ENCODE results near the gene LAMA1.
"Not testable (repeated sequence)": the region's sequence is repeated elsewhere in the genome, so short reads cannot be mapped to it uniquely, and the experiment has no call there.

The LAMA1 gene

DNA sequence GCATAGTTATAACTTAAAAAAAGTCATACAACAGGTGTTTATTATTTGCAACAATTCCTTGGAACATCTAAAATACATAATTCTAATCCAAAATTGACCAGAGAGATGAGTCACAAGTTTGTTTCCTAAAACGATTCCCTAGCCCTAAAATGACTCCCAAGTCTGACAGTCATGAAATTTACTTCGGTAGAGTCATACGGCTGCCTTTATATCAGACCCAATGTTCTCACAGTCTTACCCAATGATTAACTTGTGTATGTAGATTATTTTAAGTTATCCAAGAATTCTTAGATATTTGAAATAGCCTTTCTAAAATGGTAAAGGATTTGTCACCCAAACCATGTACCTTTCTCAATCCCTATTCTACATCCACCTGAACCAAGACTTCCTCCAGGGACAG lies 174.9 kb downstream of the LAMA1 start:
- H3K4me3 ChIP-seq = no peak overlapping the region
- DNase-seq (ENCODE audit: low read depth, low spot score) = no peak
- no peaks in the 10 kb centered on the region for H3K36me3 ChIP-seq (ENCODE audit: insufficient read depth, low read length)
- H3K27ac ChIP-seq = no peak overlapping the region
- H3K9me3 ChIP-seq (ENCODE audit: low read depth, low read length) = no peaks in the 10 kb centered on the region
- TF ChIP-seq POLR2AphosphoS5 (IDR thresholded peaks at IDR 0.05; ENCODE audit: borderline replicate concordance, low read depth, low read length) = no peak
- no peak for TF ChIP-seq FOXP2 (optimal IDR thresholded peaks at IDR 0.05; ENCODE audit: control extremely low read depth, extremely low read length, insufficient read depth)
- no peak for TF ChIP-seq EZH2 (IDR thresholded peaks at IDR 0.05)
- no peak overlapping the region for H3K9ac ChIP-seq (ENCODE audit: insufficient read length)

DNA sequence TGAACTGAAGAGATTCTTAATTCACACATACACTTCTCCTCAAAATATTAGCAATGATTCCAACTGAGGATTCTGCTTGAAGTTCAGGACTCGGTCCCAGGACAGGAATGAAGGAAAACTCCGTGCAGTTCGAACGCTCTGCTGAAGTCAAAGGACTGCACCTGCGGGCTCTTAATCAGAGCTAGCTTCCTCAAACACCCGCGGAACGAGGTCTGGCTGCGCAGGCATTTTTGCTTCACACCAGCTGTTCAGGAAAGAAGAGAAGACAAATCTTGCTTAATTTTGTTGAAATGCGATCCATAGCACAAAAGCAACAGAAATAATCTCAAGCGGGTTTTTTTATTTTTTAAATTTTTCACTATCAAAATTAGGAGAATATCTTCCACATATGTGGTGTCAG lies 175.6 kb downstream of the LAMA1 start:
- TF ChIP-seq EZH2 (IDR thresholded peaks at IDR 0.05) = no peak
- TF ChIP-seq FOXP2 (optimal IDR thresholded peaks at IDR 0.05; ENCODE audit: control extremely low read depth, extremely low read length, insufficient read depth) = no peak
- no peak for TF ChIP-seq POLR2AphosphoS5 (IDR thresholded peaks at IDR 0.05; ENCODE audit: borderline replicate concordance, low read depth, low read length)
- H3K9me3 ChIP-seq (ENCODE audit: low read depth, low read length) = no peaks in the 10 kb centered on the region
- no peak for DNase-seq (ENCODE audit: low read depth, low spot score)
- no peak overlapping the region for H3K9ac ChIP-seq (ENCODE audit: insufficient read length)
- H3K36me3 ChIP-seq (ENCODE audit: insufficient read depth, low read length) = no peaks in the 10 kb centered on the region
- no peak overlapping the region for H3K27ac ChIP-seq
- H3K4me3 ChIP-seq = no peak overlapping the region

- H3K9ac ChIP-seq (ENCODE audit: insufficient read length) = no peak overlapping the region
- DNase-seq (ENCODE audit: low read depth, low spot score) = no peak
- H3K27ac ChIP-seq = no peak overlapping the region
- no peaks in the 10 kb centered on the region for H3K36me3 ChIP-seq (ENCODE audit: insufficient read depth, low read length)
- TF ChIP-seq FOXP2 (optimal IDR thresholded peaks at IDR 0.05; ENCODE audit: control extremely low read depth, extremely low read length, insufficient read depth) (no peak), POLR2AphosphoS5 (IDR thresholded peaks at IDR 0.05; ENCODE audit: borderline replicate concordance, low read depth, low read length) (no peak), EZH2 (IDR thresholded peaks at IDR 0.05) (no peak)
- no peaks in the 10 kb centered on the region for H3K9me3 ChIP-seq (ENCODE audit: low read depth, low read length)
- no peak overlapping the region for H3K4me3 ChIP-seq
Measured at GRCh38 chr18:6940451-6940850, 177.1 kb downstream of the LAMA1 start.

DNA sequence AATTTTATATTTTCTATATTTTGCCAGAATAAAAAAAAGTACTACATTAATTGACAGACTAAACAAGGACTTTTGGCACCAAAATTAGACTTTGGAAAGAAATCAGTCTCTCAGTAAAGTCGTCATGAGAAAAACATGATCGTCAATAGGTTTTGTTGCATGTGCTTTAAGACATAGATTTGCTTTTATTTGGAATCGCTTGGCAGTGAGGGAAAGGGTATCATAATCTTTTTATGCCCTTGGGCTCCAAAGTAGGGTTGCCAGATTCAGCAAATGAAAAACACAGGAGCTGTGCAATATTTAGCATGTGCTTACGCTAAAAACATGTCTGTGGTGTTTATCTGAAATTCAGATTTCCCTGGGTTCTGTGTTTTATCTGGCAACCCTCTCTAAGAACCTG lies 177.6 kb downstream of the LAMA1 start:
- Histone ChIP-seq H3K9me3 (ENCODE audit: low read depth, low read length) (no peaks in the 10 kb centered on the region), H3K9ac (ENCODE audit: insufficient read length) (no peak overlapping the region), H3K4me3 (no peak overlapping the region), H3K36me3 (ENCODE audit: insufficient read depth, low read length) (no peaks in the 10 kb centered on the region), H3K27ac (no peak overlapping the region)
- no peak for DNase-seq (ENCODE audit: low read depth, low spot score)
- TF ChIP-seq EZH2 (IDR thresholded peaks at IDR 0.05) (no peak), FOXP2 (optimal IDR thresholded peaks at IDR 0.05; ENCODE audit: control extremely low read depth, extremely low read length, insufficient read depth) (no peak), POLR2AphosphoS5 (IDR thresholded peaks at IDR 0.05; ENCODE audit: borderline replicate concordance, low read depth, low read length) (no peak)

DNA sequence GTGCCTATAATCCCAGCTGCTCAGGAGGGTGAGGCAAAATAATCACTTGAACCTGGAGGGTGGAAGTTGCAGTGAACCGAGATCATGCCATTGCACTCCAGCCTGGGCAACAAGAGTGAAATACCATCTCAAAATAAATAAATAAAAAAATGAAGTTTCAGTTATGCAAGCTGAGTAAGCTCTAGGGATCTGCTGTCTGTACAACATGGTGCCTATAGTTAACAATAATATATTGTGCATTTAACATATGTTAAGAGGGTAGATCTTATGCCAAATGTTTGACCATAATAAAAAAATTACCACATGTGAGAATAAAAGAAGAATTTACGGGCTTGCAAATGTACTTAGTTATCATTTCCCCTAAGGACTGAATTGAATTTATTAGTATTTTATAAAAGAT lies 179.2 kb downstream of the LAMA1 start:
- not testable (repeated sequence) for H3K36me3 ChIP-seq (ENCODE audit: insufficient read depth, low read length); H3K9me3 ChIP-seq (ENCODE audit: low read depth, low read length); H3K27ac ChIP-seq; H3K9ac ChIP-seq (ENCODE audit: insufficient read length); DNase-seq (ENCODE audit: low read depth, low spot score); H3K4me3 ChIP-seq

GRCh38 chr18:6938003-6938402 lies 179.6 kb downstream of the LAMA1 start:
- no peak for TF ChIP-seq POLR2AphosphoS5 (IDR thresholded peaks at IDR 0.05; ENCODE audit: borderline replicate concordance, low read depth, low read length)
- no peak for TF ChIP-seq FOXP2 (optimal IDR thresholded peaks at IDR 0.05; ENCODE audit: control extremely low read depth, extremely low read length, insufficient read depth)
- no peak for TF ChIP-seq EZH2 (IDR thresholded peaks at IDR 0.05)

DNA sequence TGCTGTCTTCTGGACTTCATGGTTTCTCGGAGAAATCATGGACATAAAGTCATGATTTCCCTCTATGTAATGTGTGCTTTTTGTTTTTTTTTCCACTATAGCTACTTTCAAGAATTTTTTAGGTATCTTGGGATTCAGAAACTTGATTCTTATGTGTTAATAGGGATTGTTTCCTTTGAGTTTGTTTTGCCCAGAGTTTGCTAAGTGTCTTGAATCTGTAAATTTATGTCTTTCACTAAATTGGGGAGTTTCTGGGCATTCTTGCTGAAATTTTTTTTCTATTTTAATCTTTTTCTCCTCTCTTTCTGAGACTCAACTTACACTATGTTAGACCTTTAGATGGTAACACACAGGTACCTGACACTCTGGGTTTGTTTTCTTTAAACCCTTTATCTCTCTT lies 182.7 kb downstream of the LAMA1 start:
- no peak for DNase-seq (ENCODE audit: low read depth, low spot score)
- H3K36me3 ChIP-seq (ENCODE audit: insufficient read depth, low read length) = no peaks in the 10 kb centered on the region
- H3K9me3 ChIP-seq (ENCODE audit: low read depth, low read length) = no peaks in the 10 kb centered on the region
- no peak overlapping the region for H3K27ac ChIP-seq
- H3K4me3 ChIP-seq = no peak overlapping the region
- TF ChIP-seq POLR2AphosphoS5 (IDR thresholded peaks at IDR 0.05; ENCODE audit: borderline replicate concordance, low read depth, low read length) = no peak
- H3K9ac ChIP-seq (ENCODE audit: insufficient read length) = no peak overlapping the region

More at GRCh38 chr18:6938003-6938402, 179.6 kb downstream of the LAMA1 start:
- Histone ChIP-seq H3K4me3 (no peak overlapping the region), H3K27ac (no peak overlapping the region), H3K9me3 (ENCODE audit: low read depth, low read length) (no peaks in the 10 kb centered on the region), H3K9ac (ENCODE audit: insufficient read length) (no peak overlapping the region), H3K36me3 (ENCODE audit: insufficient read depth, low read length) (no peaks in the 10 kb centered on the region)
- no peak for DNase-seq (ENCODE audit: low read depth, low spot score)

GRCh38 chr18:6929370-6930102 lies 188.1 kb downstream of the LAMA1 start:
- H3K9ac ChIP-seq (ENCODE audit: insufficient read length) = no peak overlapping the region
- no peak for DNase-seq (ENCODE audit: low read depth, low spot score)

DNA sequence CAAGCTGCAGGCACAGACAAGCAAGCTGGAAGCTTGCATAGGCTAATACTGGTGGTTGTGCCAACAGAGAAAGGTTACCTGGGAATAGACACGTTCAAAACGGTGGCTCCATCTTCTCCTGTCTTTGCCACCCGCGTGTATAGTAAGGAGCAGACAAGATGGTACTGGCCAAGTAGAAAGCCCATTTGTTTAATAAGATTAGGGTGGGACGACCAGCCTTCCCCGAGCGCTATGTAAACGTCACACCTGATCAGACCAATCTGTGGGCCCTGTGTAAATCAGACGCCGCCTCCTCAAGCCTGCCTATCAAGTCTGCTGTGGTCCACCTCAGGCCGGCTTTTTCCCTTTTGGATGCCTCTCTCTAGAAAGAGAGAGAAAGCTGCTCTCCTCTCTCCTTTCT lies 189.2 kb downstream of the LAMA1 start:
- Histone ChIP-seq H3K27ac (no peak overlapping the region), H3K9ac (ENCODE audit: insufficient read length) (no peak overlapping the region), H3K36me3 (ENCODE audit: insufficient read depth, low read length) (no peaks in the 10 kb centered on the region), H3K9me3 (ENCODE audit: low read depth, low read length) (no peaks in the 10 kb centered on the region), H3K4me3 (no peak overlapping the region)
- DNase-seq (ENCODE audit: low read depth, low spot score) = no peak
- TF ChIP-seq EZH2 (IDR thresholded peaks at IDR 0.05) (no peak), POLR2AphosphoS5 (IDR thresholded peaks at IDR 0.05; ENCODE audit: borderline replicate concordance, low read depth, low read length) (no peak), FOXP2 (optimal IDR thresholded peaks at IDR 0.05; ENCODE audit: control extremely low read depth, extremely low read length, insufficient read depth) (no peak)

More at GRCh38 chr18:6929370-6930102, 188.1 kb downstream of the LAMA1 start:
- Histone ChIP-seq H3K36me3 (ENCODE audit: insufficient read depth, low read length) (no peaks in the 10 kb centered on the region), H3K9me3 (ENCODE audit: low read depth, low read length) (no peaks in the 10 kb centered on the region), H3K27ac (no peak overlapping the region), H3K4me3 (no peak overlapping the region)
- no peak for TF ChIP-seq POLR2AphosphoS5 (IDR thresholded peaks at IDR 0.05; ENCODE audit: borderline replicate concordance, low read depth, low read length)
- no peak for TF ChIP-seq FOXP2 (optimal IDR thresholded peaks at IDR 0.05; ENCODE audit: control extremely low read depth, extremely low read length, insufficient read depth)
- no peak for TF ChIP-seq EZH2 (IDR thresholded peaks at IDR 0.05)
